ENCODE data around the gene RNF168. TPM values are rescaled to one million over a fixed set of nuclear protein-coding genes. Genes with fewer than 3 reads are reported as not detected.
"Not testable (repeated sequence)": the region's sequence is repeated elsewhere in the genome, so short reads cannot be mapped to it uniquely, and the experiment has no call there.

RNF168 gene
- total RNA-seq, 1 donor from 2014 or later = 24.4 TPM

DNA sequence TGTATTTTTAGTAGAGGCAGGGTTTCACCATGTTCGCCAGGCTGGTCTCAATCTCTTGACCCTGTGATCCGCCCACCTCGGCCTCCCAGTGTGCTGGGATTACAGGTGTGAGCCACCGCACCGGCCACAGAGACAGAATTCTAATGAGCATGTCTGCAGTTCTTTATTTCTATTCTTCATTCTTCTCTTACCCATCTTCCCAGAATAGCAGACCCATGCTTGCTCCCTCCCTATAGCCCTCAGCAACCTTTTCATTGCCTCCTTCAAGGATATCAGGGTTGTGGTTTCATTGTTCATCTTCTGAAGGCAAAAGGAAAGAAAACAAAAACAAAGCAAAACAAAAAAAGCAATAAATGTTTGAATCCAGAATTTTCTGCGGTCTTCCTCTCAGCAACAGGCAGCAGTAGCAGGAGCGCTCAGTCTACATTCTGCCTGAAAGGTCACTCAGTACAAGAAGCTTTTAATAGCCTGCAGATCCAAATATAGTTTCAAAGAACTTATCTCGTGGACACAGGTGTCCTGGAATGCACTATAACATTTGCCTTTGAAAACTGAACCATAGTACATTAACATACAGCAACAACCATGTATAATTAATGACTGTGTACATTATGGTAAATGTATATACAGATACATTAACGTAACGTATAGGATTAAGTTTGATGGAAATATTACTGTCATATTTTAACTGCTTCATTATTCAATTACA lies 11.5 kb upstream of the RNF168 start, which contains the start of gene SMCO1:
Gene SMCO1, minus strand, starts transcription at position 434 of the 709 bp plus-strand sequence. Its CDS starts 137 bp downstream, at position 297.
- H3K4me1 Mint-ChIP-seq (ENCODE audit: low read depth, unreplicated experiment) = no peaks in the 10 kb centered on the region
- no peak within 1 kb of the TSS for H3K27ac Mint-ChIP-seq (ENCODE audit: unreplicated experiment)
- peaks cover 18% of the 10 kb centered on the region for H3K36me3 Mint-ChIP-seq (ENCODE audit: unreplicated experiment)
- TF ChIP-seq, protein P1, sequence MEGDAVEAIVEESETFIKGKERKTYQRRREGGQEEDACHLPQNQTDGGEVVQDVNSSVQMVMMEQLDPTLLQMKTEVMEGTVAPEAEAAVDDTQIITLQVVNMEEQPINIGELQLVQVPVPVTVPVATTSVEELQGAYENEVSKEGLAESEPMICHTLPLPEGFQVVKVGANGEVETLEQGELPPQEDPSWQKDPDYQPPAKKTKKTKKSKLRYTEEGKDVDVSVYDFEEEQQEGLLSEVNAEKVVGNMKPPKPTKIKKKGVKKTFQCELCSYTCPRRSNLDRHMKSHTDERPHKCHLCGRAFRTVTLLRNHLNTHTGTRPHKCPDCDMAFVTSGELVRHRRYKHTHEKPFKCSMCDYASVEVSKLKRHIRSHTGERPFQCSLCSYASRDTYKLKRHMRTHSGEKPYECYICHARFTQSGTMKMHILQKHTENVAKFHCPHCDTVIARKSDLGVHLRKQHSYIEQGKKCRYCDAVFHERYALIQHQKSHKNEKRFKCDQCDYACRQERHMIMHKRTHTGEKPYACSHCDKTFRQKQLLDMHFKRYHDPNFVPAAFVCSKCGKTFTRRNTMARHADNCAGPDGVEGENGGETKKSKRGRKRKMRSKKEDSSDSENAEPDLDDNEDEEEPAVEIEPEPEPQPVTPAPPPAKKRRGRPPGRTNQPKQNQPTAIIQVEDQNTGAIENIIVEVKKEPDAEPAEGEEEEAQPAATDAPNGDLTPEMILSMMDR (IDR thresholded peaks at IDR 0.05; ENCODE audit: partially characterized antibody, unreplicated experiment) = no peak
- DNase-seq = no peak
- H3K9me3 Mint-ChIP-seq (ENCODE audit: unreplicated experiment) = peaks cover 9% of the 10 kb centered on the region
- H3K4me3 Mint-ChIP-seq (ENCODE audit: unreplicated experiment) = no peak within 1 kb of the TSS
- H3K27me3 Mint-ChIP-seq (ENCODE audit: unreplicated experiment) = peaks cover 2% of the 10 kb centered on the region

DNA sequence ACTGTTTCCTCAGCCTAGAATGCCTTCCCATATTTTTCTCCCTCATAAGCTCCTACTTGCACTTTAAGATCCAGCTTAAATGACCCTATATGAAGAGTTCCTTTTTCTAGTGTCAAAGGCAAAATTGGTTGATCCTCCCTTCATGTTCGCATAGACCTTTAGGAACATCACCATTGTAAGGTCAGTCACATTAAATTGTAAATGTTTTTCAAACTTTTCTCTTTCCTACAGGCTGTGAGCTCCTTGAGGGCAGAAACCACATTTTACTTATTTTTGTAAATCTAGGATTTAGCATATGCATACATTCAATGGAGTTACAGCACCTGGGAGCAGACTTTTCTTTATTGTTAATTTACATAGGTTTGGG lies 10.8 kb upstream of the RNF168 start:
- TF ChIP-seq, protein P1 (IDR thresholded peaks at IDR 0.05; ENCODE audit: partially characterized antibody, unreplicated experiment) = no peak
- no peak overlapping the region for H3K27ac Mint-ChIP-seq (ENCODE audit: unreplicated experiment)
- H3K4me1 Mint-ChIP-seq (ENCODE audit: low read depth, unreplicated experiment) = no peaks in the 10 kb centered on the region
- peaks cover 10% of the 10 kb centered on the region for H3K36me3 Mint-ChIP-seq (ENCODE audit: unreplicated experiment)
- H3K27me3 Mint-ChIP-seq (ENCODE audit: unreplicated experiment) = peaks cover 2% of the 10 kb centered on the region
- no peak for DNase-seq
- H3K4me3 Mint-ChIP-seq (ENCODE audit: unreplicated experiment) = no peak overlapping the region
- peaks cover 7% of the 10 kb centered on the region for H3K9me3 Mint-ChIP-seq (ENCODE audit: unreplicated experiment)

DNA sequence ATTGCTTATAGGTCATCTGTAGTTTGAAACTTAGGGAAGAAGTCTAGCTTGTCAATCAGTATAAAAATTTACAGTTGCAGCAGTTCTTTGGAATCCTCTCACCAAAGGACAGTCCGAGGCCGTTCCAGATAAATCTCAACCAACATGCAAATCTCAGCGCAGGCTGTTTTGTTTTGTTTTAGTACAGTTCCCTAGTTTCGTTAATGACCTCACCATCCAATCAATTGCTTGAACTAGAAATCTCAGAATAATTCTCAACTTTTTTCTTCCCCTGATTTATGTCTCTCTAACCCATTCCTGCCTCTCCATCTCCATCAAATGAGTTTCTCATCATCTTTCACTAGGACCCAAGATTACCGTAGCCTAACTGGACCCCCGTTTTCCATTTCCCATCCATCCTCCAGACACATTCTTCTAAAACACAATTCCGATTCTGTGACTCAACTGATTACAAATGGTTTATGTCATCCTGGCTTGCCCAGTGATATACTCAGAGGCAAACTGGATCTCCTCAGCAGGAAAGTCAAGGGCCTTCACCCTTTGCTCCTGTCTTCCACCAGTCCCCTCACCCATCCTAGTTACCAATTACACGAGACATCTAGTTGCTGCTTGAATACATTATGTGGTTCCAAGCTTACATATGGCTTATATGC lies 10.3 kb upstream of the RNF168 start:
- no peak overlapping the region for H3K27ac Mint-ChIP-seq (ENCODE audit: unreplicated experiment)
- H3K27me3 Mint-ChIP-seq (ENCODE audit: unreplicated experiment) = peaks cover 2% of the 10 kb centered on the region
- TF ChIP-seq, protein P1 (IDR thresholded peaks at IDR 0.05; ENCODE audit: partially characterized antibody, unreplicated experiment) = no peak
- H3K9me3 Mint-ChIP-seq (ENCODE audit: unreplicated experiment) = peaks cover 4% of the 10 kb centered on the region
- DNase-seq = no peak
- H3K36me3 Mint-ChIP-seq (ENCODE audit: unreplicated experiment) = peaks cover 6% of the 10 kb centered on the region
- H3K4me3 Mint-ChIP-seq (ENCODE audit: unreplicated experiment) = no peak overlapping the region
- no peaks in the 10 kb centered on the region for H3K4me1 Mint-ChIP-seq (ENCODE audit: low read depth, unreplicated experiment)

DNA sequence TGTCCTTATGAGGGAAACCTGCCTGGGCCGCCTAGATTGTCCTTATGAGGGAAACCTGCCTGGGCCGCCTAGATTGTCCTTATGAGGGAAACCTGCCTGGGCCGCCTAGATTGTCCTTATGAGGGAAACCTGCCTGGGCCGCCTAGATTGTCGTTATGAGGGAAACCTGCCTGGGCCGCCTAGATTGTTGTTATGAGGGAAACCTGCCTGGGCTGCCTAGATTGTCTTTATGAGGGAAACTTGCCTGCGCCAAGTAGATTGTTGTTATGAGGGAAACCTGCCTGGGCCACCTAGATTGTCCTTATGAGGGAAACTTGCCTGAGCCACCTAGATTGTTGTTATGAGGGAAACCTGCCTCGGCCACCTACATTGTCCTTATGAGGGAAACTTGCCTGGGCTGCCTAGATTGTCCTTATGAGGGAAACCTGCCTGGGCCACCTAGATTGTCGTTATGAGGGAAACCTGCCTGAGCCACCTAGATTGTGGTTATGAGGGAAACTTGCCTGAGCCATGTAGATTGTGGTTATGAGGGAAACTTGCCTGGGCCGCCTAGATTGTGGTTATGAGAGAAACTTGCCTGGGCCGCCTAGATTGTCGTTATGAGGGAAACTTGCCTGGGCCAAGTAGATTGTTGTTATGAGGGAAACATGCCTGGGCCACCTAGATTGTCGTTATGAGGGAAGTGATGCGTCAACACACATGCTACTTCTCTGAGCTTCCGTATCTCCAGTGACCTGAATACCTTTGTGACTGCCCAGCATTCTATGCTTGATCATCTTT lies 8.3 kb upstream of the RNF168 start:
- not testable (repeated sequence) for H3K9me3 Mint-ChIP-seq (ENCODE audit: unreplicated experiment); H3K36me3 Mint-ChIP-seq (ENCODE audit: unreplicated experiment); H3K4me3 Mint-ChIP-seq (ENCODE audit: unreplicated experiment); H3K4me1 Mint-ChIP-seq (ENCODE audit: low read depth, unreplicated experiment); H3K27ac Mint-ChIP-seq (ENCODE audit: unreplicated experiment); DNase-seq; H3K27me3 Mint-ChIP-seq (ENCODE audit: unreplicated experiment)

GRCh38 chr3:196511108-196511507 lies 7.5 kb upstream of the RNF168 start:
- H3K9me3 Mint-ChIP-seq (ENCODE audit: unreplicated experiment); H3K4me1 Mint-ChIP-seq (ENCODE audit: low read depth, unreplicated experiment); H3K27me3 Mint-ChIP-seq (ENCODE audit: unreplicated experiment); H3K4me3 Mint-ChIP-seq (ENCODE audit: unreplicated experiment); H3K27ac Mint-ChIP-seq (ENCODE audit: unreplicated experiment); DNase-seq; H3K36me3 Mint-ChIP-seq (ENCODE audit: unreplicated experiment): not testable (repeated sequence)
